GM19395 (cell line): ENCODE results near the gene TMEM45A.
"Not testable (repeated sequence)": the region's sequence is repeated elsewhere in the genome, so short reads cannot be mapped to it uniquely, and the experiment has no call there.

Experiments used
- ATAC-seq: cut with Tn5 transposase; IDR thresholded peaks from one replicate; pipeline ENCODE4 v1.9.1; 2021; ENCODE audit warnings: mild to moderate bottlenecking, moderate library complexity; ENCODE audit not compliant: unreplicated experiment

Gene TMEM45A

GRCh38 chr3:100492059-100493006 lies at the start of gene TMEM45A:
Gene TMEM45A, plus strand, starts transcription at chr3:100492619. Its CDS starts 62,593 bp downstream, at chr3:100555212.
- peak; percentile 94 for ATAC-seq

- no peak for ATAC-seq
Measured at GRCh38 chr3:100443690-100444089, 48.7 kb upstream of the TMEM45A start.

- ATAC-seq = not testable (repeated sequence)
Measured at GRCh38 chr3:100447067-100447466, 45.4 kb upstream of the TMEM45A start.

GRCh38 chr3:100448079-100448478 lies 44.3 kb upstream of the TMEM45A start:
- ATAC-seq = no peak

- no peak for ATAC-seq
Measured at GRCh38 chr3:100449214-100449613, 43.2 kb upstream of the TMEM45A start.

GRCh38 chr3:100454677-100455076 lies 37.7 kb upstream of the TMEM45A start:
- ATAC-seq = no peak

GRCh38 chr3:100455841-100456550 lies 36.4 kb upstream of the TMEM45A start:
- no peak for ATAC-seq

- no peak for ATAC-seq
Measured at GRCh38 chr3:100456745-100457144, 35.7 kb upstream of the TMEM45A start.

GRCh38 chr3:100457811-100458210 lies 34.6 kb upstream of the TMEM45A start:
- ATAC-seq = no peak

- no peak for ATAC-seq
Measured at GRCh38 chr3:100458814-100459213, 33.6 kb upstream of the TMEM45A start.

- ATAC-seq = peak; percentile 89
Measured at GRCh38 chr3:100463002-100463401, 29.4 kb upstream of the TMEM45A start.

- ATAC-seq = no peak
Measured at GRCh38 chr3:100463646-100464155, 28.7 kb upstream of the TMEM45A start.

- no peak for ATAC-seq
Measured at GRCh38 chr3:100465892-100466777, 26.3 kb upstream of the TMEM45A start.

- no peak for ATAC-seq
Measured at GRCh38 chr3:100467133-100467532, 25.3 kb upstream of the TMEM45A start.

GRCh38 chr3:100468676-100469075 lies 23.7 kb upstream of the TMEM45A start:
- no peak for ATAC-seq

- ATAC-seq = no peak
Measured at GRCh38 chr3:100470951-100471350, 21.5 kb upstream of the TMEM45A start.

GRCh38 chr3:100471444-100471843 lies 21.0 kb upstream of the TMEM45A start:
- ATAC-seq = no peak

GRCh38 chr3:100477851-100478360 lies 14.5 kb upstream of the TMEM45A start:
- not testable (repeated sequence) for ATAC-seq

- ATAC-seq = not testable (repeated sequence)
Measured at GRCh38 chr3:100478521-100478920, 13.9 kb upstream of the TMEM45A start.

- ATAC-seq = no peak
Measured at GRCh38 chr3:100480081-100480480, 12.3 kb upstream of the TMEM45A start.
